Measurements from ENCODE around the gene CYBA. TPM values are rescaled to one million over a fixed set of nuclear protein-coding genes. Genes with fewer than 3 reads are reported as not detected.
A peak's percentile ranks its signal among the peaks of the same experiment; 100 is the strongest.

Gene CYBA
- total RNA-seq, 3 donors from 2014 or later = 150 to 316 (median 184) TPM

GRCh38 chr16:88685156-88686061, 34.6 kb upstream of the CYBA start:
- TF ChIP-seq CTCF (IDR thresholded peaks at IDR 0.05) = peak; percentile 22
- ATAC-seq (peak; percentile 0), DNase-seq (peak in 1 of 3 donors; percentile 50)
- no peak overlapping the region for H3K4me3 ChIP-seq
- intact Hi-C loops (cut with DNase I, micrococcal nuclease) = no loop called here
- no peaks in the 10 kb centered on the region for H3K36me3 ChIP-seq (ENCODE audit: low read depth)
- peaks cover 12% of the 10 kb centered on the region for H3K4me1 ChIP-seq (ENCODE audit: low read depth)
- H3K9me3 ChIP-seq = no peaks in the 10 kb centered on the region

GRCh38 chr16:88684569-88685155, 33.8 kb upstream of the CYBA start:
- H3K4me1 ChIP-seq (ENCODE audit: low read depth) = peaks cover 12% of the 10 kb centered on the region
- TF ChIP-seq CTCF (IDR thresholded peaks at IDR 0.05) = no peak
- ATAC-seq (no peak), DNase-seq (no peak)
- intact Hi-C loops (cut with DNase I, micrococcal nuclease) = no loop called here
- no peaks in the 10 kb centered on the region for H3K36me3 ChIP-seq (ENCODE audit: low read depth)
- no peak overlapping the region for H3K4me3 ChIP-seq
- no peaks in the 10 kb centered on the region for H3K9me3 ChIP-seq

GRCh38 chr16:88681709-88682451, 31.0 kb upstream of the CYBA start:
- H3K9me3 ChIP-seq = no peaks in the 10 kb centered on the region
- peak; percentile 56 to 85 (median 69) for DNase-seq
- H3K4me3 ChIP-seq = no peak overlapping the region
- TF ChIP-seq CTCF (IDR thresholded peaks at IDR 0.05) = no peak
- intact Hi-C loops (cut with DNase I, micrococcal nuclease) = no loop called here
- H3K4me1 ChIP-seq (ENCODE audit: low read depth) = peaks cover 3% of the 10 kb centered on the region
- H3K36me3 ChIP-seq (ENCODE audit: low read depth) = no peaks in the 10 kb centered on the region
- ATAC-seq = peak; percentile 49

- H3K36me3 ChIP-seq (ENCODE audit: low read depth) = no peaks in the 10 kb centered on the region
- intact Hi-C loops (cut with DNase I, micrococcal nuclease) = no loop called here
- H3K4me3 ChIP-seq = no peak overlapping the region
- ATAC-seq (peak; percentile 79), DNase-seq (peak; percentile 77 to 86 (median 84))
- no peaks in the 10 kb centered on the region for H3K4me1 ChIP-seq (ENCODE audit: low read depth)
- TF ChIP-seq CTCF (IDR thresholded peaks at IDR 0.05) = peak; percentile 52
- no peaks in the 10 kb centered on the region for H3K9me3 ChIP-seq
These were observed 30.3 kb upstream of the CYBA start for GRCh38 chr16:88681084-88681680.

- TF ChIP-seq CTCF (IDR thresholded peaks at IDR 0.05) = no peak
- H3K9me3 ChIP-seq = no peaks in the 10 kb centered on the region
- no peak for DNase-seq
- no peak for ATAC-seq
- no peaks in the 10 kb centered on the region for H3K4me1 ChIP-seq (ENCODE audit: low read depth)
- no peaks in the 10 kb centered on the region for H3K36me3 ChIP-seq (ENCODE audit: low read depth)
- intact Hi-C loops (cut with DNase I, micrococcal nuclease) = no loop called here
- no peak overlapping the region for H3K4me3 ChIP-seq
These were observed 29.8 kb upstream of the CYBA start for GRCh38 chr16:88680554-88681083.
